ENCODE measurements around the gene PNP.
"Not testable (repeated sequence)": the region's sequence is repeated elsewhere in the genome, so short reads cannot be mapped to it uniquely, and the experiment has no call there.

DNA sequence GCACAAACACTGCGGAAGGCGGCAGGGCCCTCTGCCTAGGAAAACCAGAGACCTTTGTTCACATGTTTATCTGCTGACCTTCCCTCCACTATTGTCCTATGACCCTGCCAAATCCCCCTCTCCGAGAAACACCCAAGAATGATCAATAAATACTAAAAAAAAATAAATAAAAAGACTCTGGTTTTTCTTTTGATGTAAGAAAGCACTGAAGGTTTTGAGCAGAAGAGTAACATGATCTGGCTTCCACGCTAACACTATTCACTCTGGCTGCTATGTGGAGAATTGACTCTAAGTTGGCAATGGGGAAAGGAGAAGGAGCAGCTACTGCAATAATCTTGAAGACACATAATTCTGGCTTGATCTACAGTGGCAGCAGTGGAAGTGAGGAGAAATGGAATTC lies 25.6 kb upstream of the PNP start:
- TF ChIP-seq, protein P1, sequence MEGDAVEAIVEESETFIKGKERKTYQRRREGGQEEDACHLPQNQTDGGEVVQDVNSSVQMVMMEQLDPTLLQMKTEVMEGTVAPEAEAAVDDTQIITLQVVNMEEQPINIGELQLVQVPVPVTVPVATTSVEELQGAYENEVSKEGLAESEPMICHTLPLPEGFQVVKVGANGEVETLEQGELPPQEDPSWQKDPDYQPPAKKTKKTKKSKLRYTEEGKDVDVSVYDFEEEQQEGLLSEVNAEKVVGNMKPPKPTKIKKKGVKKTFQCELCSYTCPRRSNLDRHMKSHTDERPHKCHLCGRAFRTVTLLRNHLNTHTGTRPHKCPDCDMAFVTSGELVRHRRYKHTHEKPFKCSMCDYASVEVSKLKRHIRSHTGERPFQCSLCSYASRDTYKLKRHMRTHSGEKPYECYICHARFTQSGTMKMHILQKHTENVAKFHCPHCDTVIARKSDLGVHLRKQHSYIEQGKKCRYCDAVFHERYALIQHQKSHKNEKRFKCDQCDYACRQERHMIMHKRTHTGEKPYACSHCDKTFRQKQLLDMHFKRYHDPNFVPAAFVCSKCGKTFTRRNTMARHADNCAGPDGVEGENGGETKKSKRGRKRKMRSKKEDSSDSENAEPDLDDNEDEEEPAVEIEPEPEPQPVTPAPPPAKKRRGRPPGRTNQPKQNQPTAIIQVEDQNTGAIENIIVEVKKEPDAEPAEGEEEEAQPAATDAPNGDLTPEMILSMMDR (conservative IDR thresholded peaks at IDR 0.05), result not testable (repeated sequence)
- not testable (repeated sequence) for TF ChIP-seq ZFX (IDR thresholded peaks at IDR 0.05)

Measured in C4-2B (cell line).